Keratinocyte (primary cell): ENCODE data around the gene CAT. TPM values are rescaled to one million over a fixed set of nuclear protein-coding genes. Genes with fewer than 3 reads are reported as not detected.

Source experiments
- DNase-seq: peaks from one replicate; pipeline ENCODE4 v3.0.0-alpha.2; 2011; ENCODE audit warnings: low read depth, missing footprints, low spot score
- FAIRE-seq: peaks from 2 replicates; lab custom pipeline; 2011; peaks lifted over from hg19 to GRCh38; lab: Jason Lieb, UNC
- H2AFZ ChIP-seq: 2 replicates; pipeline ENCODE4 v1.6.0; 2012; ENCODE audit warnings: low read length, control low read depth, inconsistent platforms; ENCODE audit not compliant: control insufficient read depth
- H3K27ac ChIP-seq: 2 replicates; pipeline ENCODE4 v1.5.1; 2011; ENCODE audit warnings: low read length; ENCODE audit not compliant: control insufficient read depth, insufficient read depth
- H3K27me3 ChIP-seq: 3 replicates; pipeline ENCODE4 v1.6.0; 2011; ENCODE audit warnings: low read length; ENCODE audit not compliant: control insufficient read depth, insufficient read depth; ENCODE audit errors: extremely low read depth
- H3K36me3 ChIP-seq, 2 experiments: 2 replicates in 1 of 2; 3 replicates in 1 of 2; pipeline ENCODE4 v1.5.1; 2011; ENCODE audit warnings: low read length in 2 of 2, mild to moderate bottlenecking in 1 of 2; ENCODE audit not compliant: control insufficient read depth in 2 of 2, insufficient read depth in 2 of 2; ENCODE audit errors: extremely low read depth in 1 of 2
- H3K4me1 ChIP-seq: 3 replicates; pipeline ENCODE4 v1.5.1; 2011; ENCODE audit warnings: low read length; ENCODE audit not compliant: control insufficient read depth, insufficient read depth; ENCODE audit errors: extremely low read depth
- H3K4me2 ChIP-seq: 3 replicates; pipeline ENCODE4 v1.6.0; 2011; ENCODE audit warnings: low read depth, low read length; ENCODE audit not compliant: control insufficient read depth, insufficient read depth; ENCODE audit errors: extremely low read depth
- H3K4me3 ChIP-seq, 3 experiments: fragments of 200-600 bp in 1 of 3; sonication (generic) in 1 of 3; 2 replicates in 2 of 3; 3 replicates in 1 of 3; pipeline ENCODE4 v1.5.1; 2011 to 2016; ENCODE audit warnings: low read length in 3 of 3, mild to moderate bottlenecking in 3 of 3, control low read depth in 2 of 3, inconsistent platforms in 1 of 3, low read depth in 1 of 3, mixed read lengths in 1 of 3, mixed run types in 1 of 3, moderate library complexity in 1 of 3; ENCODE audit not compliant: control insufficient read depth in 2 of 3, insufficient read depth in 2 of 3; ENCODE audit errors: extremely low read depth in 1 of 3
- H3K79me2 ChIP-seq: 2 replicates; pipeline ENCODE4 v1.6.0; 2012; ENCODE audit warnings: low read length; ENCODE audit not compliant: control insufficient read depth, insufficient read depth
- H3K9ac ChIP-seq: 3 replicates; pipeline ENCODE4 v1.6.0; 2011; ENCODE audit warnings: low read length; ENCODE audit not compliant: control insufficient read depth, insufficient read depth; ENCODE audit errors: extremely low read depth
- H3K9me1 ChIP-seq: 3 replicates; pipeline ENCODE4 v1.6.0; 2011; ENCODE audit warnings: low read length; ENCODE audit not compliant: control insufficient read depth, insufficient read depth; ENCODE audit errors: extremely low read depth
- H3K9me3 ChIP-seq: 2 replicates; pipeline ENCODE4 v1.5.1; 2012; ENCODE audit warnings: low read depth, low read length; ENCODE audit not compliant: control insufficient read depth
- H4K20me1 ChIP-seq: 3 replicates; pipeline ENCODE4 v1.6.0; 2011; ENCODE audit warnings: low read length; ENCODE audit not compliant: control insufficient read depth, insufficient read depth; ENCODE audit errors: extremely low read depth
- EZH2 ChIP-seq: IDR thresholded peaks from one replicate; pipeline ENCODE4 v1.6.1; 2012; ENCODE audit warnings: inconsistent platforms, mild to moderate bottlenecking, low read length, moderate library complexity
- dilution Hi-C: fragments of 300-500 bp; cut with MboI; formaldehyde crosslinking; loops from one replicate; pipeline ENCODE4 v1.7.0; 2020; ENCODE audit warnings: low sequenced_read_pairs; ENCODE audit not compliant: extremely low pct_ligation_motif_present
- polyA plus RNA-seq, 5 experiments: library from polyadenylated mRNA; depleted of rRNA in 3 of 5; stranded (reverse) in 3 of 5; stranded (forward) in 1 of 5; unstranded in 1 of 5; fragments of >200 nt; gene quantifications; 1 replicate in 1 of 5; 2 replicates in 3 of 5; 3 replicates in 1 of 5; pipeline versions ENCODE4 v1.2.1 to v1.2.3, GENCODE V29; 2011 to 2012; ENCODE audit warnings: missing spikeins in 2 of 5, low read depth in 1 of 5, low replicate concordance in 1 of 5
- TF ChIP-seq, protein P1 (sequence below), 3 experiments: IDR thresholded peaks in 1 of 3; conservative IDR thresholded peaks in 1 of 3; optimal IDR thresholded peaks in 1 of 3; 2 replicates in 2 of 3; 3 replicates in 1 of 3; pipeline versions ENCODE3 to v1.5.1; 2011; ENCODE audit warnings: low read length in 3 of 3, mild to moderate bottlenecking in 3 of 3, moderate library complexity in 2 of 3, control low read depth in 1 of 3, inconsistent platforms in 1 of 3; ENCODE audit not compliant: insufficient read depth in 2 of 3; ENCODE audit errors: extremely low read depth in 1 of 3

The CAT gene
- polyA plus RNA-seq, 1 donor (not counting 4 experiments of a cell fraction or from before 2014, with no cell fraction given), result 94.8 TPM

DNA sequence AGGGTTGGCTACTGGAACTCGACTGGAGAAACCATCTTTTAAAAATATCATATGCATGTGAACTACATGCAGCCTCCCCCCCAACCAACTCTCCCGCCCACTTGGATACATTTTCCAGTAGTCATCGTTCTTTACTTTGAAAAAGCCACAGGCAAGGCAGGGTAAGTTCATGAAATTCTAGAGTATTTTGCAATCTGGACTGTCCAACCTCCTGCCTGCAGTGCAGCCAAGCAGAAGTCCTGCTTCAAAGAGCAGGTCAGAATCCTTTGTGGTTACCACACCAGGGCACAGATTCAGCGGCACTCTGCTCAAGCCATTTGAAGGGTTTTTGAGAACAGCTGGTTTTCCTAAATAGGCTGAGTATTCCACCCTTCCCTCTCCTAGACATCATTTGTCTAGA is 62.8 kb downstream of the CAT start:
- H3K4me2 ChIP-seq, result no peak overlapping the region
- H2AFZ ChIP-seq, result no peak overlapping the region
- H3K27ac ChIP-seq, result no peak overlapping the region
- H3K9ac ChIP-seq, result no peak overlapping the region
- H4K20me1 ChIP-seq, result no peaks in the 10 kb centered on the region
- H3K9me3 ChIP-seq, result no peaks in the 10 kb centered on the region
- TF ChIP-seq, protein P1, sequence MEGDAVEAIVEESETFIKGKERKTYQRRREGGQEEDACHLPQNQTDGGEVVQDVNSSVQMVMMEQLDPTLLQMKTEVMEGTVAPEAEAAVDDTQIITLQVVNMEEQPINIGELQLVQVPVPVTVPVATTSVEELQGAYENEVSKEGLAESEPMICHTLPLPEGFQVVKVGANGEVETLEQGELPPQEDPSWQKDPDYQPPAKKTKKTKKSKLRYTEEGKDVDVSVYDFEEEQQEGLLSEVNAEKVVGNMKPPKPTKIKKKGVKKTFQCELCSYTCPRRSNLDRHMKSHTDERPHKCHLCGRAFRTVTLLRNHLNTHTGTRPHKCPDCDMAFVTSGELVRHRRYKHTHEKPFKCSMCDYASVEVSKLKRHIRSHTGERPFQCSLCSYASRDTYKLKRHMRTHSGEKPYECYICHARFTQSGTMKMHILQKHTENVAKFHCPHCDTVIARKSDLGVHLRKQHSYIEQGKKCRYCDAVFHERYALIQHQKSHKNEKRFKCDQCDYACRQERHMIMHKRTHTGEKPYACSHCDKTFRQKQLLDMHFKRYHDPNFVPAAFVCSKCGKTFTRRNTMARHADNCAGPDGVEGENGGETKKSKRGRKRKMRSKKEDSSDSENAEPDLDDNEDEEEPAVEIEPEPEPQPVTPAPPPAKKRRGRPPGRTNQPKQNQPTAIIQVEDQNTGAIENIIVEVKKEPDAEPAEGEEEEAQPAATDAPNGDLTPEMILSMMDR (optimal IDR thresholded peaks at IDR 0.05 in 1 of 3, IDR thresholded peaks at IDR 0.05 in 1 of 3, conservative IDR thresholded peaks at IDR 0.05 in 1 of 3; ENCODE audit: extremely low read depth in 1 of 3, insufficient read depth in 2 of 3, low read length in 3 of 3), result no peak
- TF ChIP-seq EZH2, result no peak
- no peaks in the 10 kb centered on the region for H3K4me1 ChIP-seq
- no peak for FAIRE-seq
- no peaks in the 10 kb centered on the region for H3K79me2 ChIP-seq
- H3K9me1 ChIP-seq, result no peaks in the 10 kb centered on the region
- dilution Hi-C loops, result no loop called here
- peaks cover 3% of the 10 kb centered on the region for H3K27me3 ChIP-seq
- no peak overlapping the region for H3K4me3 ChIP-seq
- H3K36me3 ChIP-seq, result no peaks in the 10 kb centered on the region
- DNase-seq, result no peak

- Histone ChIP-seq H3K27ac (no peak overlapping the region), H4K20me1 (no peaks in the 10 kb centered on the region), H3K4me3 (no peak overlapping the region), H3K9me3 (no peaks in the 10 kb centered on the region), H3K79me2 (no peaks in the 10 kb centered on the region), H3K27me3 (peaks cover 3% of the 10 kb centered on the region), H3K9me1 (no peaks in the 10 kb centered on the region), H3K4me2 (no peak overlapping the region), H3K36me3 (no peaks in the 10 kb centered on the region), H2AFZ (no peak overlapping the region), H3K9ac (no peak overlapping the region), H3K4me1 (no peaks in the 10 kb centered on the region)
- TF ChIP-seq EZH2, result no peak
- TF ChIP-seq, protein P1 (optimal IDR thresholded peaks at IDR 0.05 in 1 of 3, IDR thresholded peaks at IDR 0.05 in 1 of 3, conservative IDR thresholded peaks at IDR 0.05 in 1 of 3; ENCODE audit: extremely low read depth in 1 of 3, insufficient read depth in 2 of 3, low read length in 3 of 3), result no peak
- FAIRE-seq, result no peak
- DNase-seq, result no peak
- dilution Hi-C loops, result no loop called here
Observed at GRCh38 chr11:34501949-34502348, 63.2 kb downstream of the CAT start.
